Mesothelial cell of epicardium (in vitro differentiated cells): ENCODE results near the gene SKOR1. TPM values are rescaled to one million over a fixed set of nuclear protein-coding genes. Genes with fewer than 3 reads are reported as not detected.

ENCODE experiments used
- DNase-seq, 2 experiments: peaks; one replicate each; pipeline ENCODE4 v3.0.0; 2021; ENCODE audit warnings: low spot score in 2 of 2; ENCODE audit not compliant: unreplicated experiment in 2 of 2
- H3K27ac Mint-ChIP-seq: 2 replicates; pipeline ENCODE4 v1.8.0; 2021; ENCODE audit warnings: mixed read lengths
- H3K27me3 Mint-ChIP-seq: 2 replicates; pipeline ENCODE4 v1.8.0; 2021; ENCODE audit warnings: low read depth, mixed read lengths
- H3K36me3 Mint-ChIP-seq: 2 replicates; pipeline ENCODE4 v1.8.0; 2021; ENCODE audit warnings: mixed read lengths
- H3K4me1 Mint-ChIP-seq: 2 replicates; pipeline ENCODE4 v1.8.0; 2021; ENCODE audit warnings: mixed read lengths
- H3K4me3 Mint-ChIP-seq: 2 replicates; pipeline ENCODE4 v1.8.0; 2021; ENCODE audit warnings: mild to moderate bottlenecking, moderate library complexity, mixed read lengths
- H3K9me3 Mint-ChIP-seq: 2 replicates; pipeline ENCODE4 v1.8.0; 2021; ENCODE audit warnings: mixed read lengths
- total RNA-seq: library from RNA; stranded (reverse); gene quantifications from 3 replicates; pipeline ENCODE4 v1.2.1, GENCODE V29; 2021
- TF ChIP-seq, protein P1 (sequence below): fragments of 200-600 bp; sonication (generic); IDR thresholded peaks from one replicate; pipeline ENCODE4 v1.5.0; 2021; ENCODE audit warnings: antibody characterized with exemption; ENCODE audit not compliant: unreplicated experiment

SKOR1 gene
- total RNA-seq, 1 donor from 2014 or later = 1.1 TPM

DNA sequence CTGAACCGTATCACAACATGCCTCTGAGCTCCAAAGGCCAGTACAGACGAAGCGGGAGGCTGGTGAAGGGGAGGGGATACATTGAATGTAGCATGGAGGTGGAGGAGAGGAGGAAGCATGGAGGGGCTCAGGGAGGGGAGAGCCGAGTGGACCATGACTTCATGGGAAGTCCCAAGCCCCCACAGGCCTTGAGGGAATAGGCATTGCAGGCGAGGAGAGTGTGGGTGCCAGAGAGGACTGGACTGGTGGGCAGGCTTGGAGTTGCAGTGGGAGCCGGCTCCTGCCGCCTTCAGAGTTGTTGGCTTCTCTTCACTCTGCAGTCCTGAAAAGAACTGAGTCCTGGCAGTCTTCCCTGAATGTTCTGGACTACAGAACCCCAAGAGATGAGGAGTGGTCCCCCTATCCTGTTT, 17.8 kb downstream of the SKOR1 start:
- DNase-seq = no peak
- peak overlapping the region; percentile 97 for H3K27ac Mint-ChIP-seq
- TF ChIP-seq, protein P1, sequence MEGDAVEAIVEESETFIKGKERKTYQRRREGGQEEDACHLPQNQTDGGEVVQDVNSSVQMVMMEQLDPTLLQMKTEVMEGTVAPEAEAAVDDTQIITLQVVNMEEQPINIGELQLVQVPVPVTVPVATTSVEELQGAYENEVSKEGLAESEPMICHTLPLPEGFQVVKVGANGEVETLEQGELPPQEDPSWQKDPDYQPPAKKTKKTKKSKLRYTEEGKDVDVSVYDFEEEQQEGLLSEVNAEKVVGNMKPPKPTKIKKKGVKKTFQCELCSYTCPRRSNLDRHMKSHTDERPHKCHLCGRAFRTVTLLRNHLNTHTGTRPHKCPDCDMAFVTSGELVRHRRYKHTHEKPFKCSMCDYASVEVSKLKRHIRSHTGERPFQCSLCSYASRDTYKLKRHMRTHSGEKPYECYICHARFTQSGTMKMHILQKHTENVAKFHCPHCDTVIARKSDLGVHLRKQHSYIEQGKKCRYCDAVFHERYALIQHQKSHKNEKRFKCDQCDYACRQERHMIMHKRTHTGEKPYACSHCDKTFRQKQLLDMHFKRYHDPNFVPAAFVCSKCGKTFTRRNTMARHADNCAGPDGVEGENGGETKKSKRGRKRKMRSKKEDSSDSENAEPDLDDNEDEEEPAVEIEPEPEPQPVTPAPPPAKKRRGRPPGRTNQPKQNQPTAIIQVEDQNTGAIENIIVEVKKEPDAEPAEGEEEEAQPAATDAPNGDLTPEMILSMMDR = no peak
- no peaks in the 10 kb centered on the region for H3K36me3 Mint-ChIP-seq
- H3K4me3 Mint-ChIP-seq = peak overlapping the region; percentile 13
- H3K9me3 Mint-ChIP-seq = no peaks in the 10 kb centered on the region
- peaks cover 71% of the 10 kb centered on the region for H3K4me1 Mint-ChIP-seq
- H3K27me3 Mint-ChIP-seq = peaks cover 3% of the 10 kb centered on the region

DNA sequence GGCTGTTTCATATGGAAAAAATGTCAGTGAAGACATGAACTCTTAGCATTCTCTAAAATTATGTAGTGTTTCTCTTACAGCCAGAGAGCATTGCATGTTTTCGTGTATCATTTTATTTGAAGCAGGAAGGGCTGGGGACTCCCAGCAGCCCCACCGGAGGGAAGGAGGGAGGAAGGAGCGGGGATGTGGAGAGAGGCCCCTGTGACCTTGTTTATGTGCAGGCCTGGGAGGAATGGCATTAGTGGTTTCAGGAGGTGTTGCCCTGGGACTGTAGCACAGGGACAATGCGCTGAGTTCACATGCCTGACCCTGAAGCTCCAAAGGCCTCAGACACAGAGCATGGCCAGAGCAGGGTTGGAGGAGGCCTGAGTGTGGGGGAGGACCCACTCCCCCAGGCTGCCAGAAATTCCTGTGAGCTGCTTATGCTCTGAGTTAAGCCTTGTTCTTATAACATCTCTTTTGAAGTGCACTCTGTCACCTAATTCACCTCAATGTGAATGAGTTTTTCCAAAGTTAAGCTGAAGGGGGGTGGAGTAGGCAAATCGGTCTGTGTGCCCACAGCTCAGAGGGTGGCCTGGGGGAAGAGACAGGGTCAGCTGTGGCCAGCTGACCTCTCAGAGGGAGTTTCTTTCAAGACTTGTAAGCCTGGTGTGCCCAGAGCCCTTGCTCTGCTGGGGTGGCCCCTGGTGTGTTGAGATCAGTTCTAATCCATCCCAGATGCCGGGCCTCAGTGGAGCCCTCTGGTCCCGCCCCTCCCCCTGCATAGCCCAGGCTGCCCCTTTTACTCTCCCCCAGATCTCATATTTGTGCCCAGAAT, 18.5 kb downstream of the SKOR1 start:
- H3K9me3 Mint-ChIP-seq = no peaks in the 10 kb centered on the region
- no peak overlapping the region for H3K4me3 Mint-ChIP-seq
- H3K4me1 Mint-ChIP-seq = peaks cover 65% of the 10 kb centered on the region
- TF ChIP-seq, protein P1 = no peak
- no peaks in the 10 kb centered on the region for H3K36me3 Mint-ChIP-seq
- peaks cover 3% of the 10 kb centered on the region for H3K27me3 Mint-ChIP-seq
- H3K27ac Mint-ChIP-seq = peak overlapping the region; percentile 97
- DNase-seq = no peak

DNA sequence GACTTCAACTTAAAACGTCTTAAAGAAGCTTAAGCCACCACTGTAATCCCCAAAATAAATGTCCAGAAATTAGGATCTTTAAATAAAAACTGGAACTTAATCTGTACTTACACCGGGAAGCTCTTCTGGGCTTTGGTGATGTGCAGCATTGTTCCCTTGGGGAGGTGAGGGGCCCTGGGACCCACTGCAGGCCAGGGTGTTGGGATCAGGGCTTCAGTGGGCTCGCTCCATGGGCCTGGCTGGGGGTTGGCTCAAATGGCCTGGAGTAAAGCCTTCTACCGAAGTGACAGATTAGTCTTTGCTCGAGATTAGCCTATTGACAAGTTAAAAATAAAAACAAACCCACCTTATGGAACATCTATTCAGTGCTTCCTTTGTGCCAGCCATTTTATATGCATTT, 20.7 kb downstream of the SKOR1 start:
- Mint-ChIP-seq H3K36me3 (no peaks in the 10 kb centered on the region), H3K27me3 (no peaks in the 10 kb centered on the region), H3K4me1 (peaks cover 68% of the 10 kb centered on the region), H3K27ac (no peak overlapping the region), H3K4me3 (no peak overlapping the region), H3K9me3 (no peaks in the 10 kb centered on the region)
- TF ChIP-seq, protein P1 = no peak
- no peak for DNase-seq

DNA sequence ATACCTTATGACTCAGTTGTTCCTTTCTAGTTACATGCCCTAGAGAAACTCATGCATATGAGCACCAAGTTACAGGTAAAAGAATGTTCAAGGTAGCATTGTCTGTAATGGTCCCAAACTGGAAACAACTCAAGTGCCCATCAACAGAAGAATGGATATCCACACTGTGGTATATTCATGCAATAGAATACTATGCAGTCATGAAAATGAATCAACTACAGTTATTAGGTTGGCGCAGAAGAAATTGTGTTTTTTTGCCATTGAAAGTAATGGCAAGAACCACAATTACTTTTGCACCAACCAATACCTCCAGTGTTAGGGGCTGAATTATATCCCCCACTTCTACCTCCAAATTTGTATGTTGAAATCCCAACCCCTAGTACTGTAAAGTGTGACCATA, 24.2 kb downstream of the SKOR1 start:
- H3K9me3 Mint-ChIP-seq = no peaks in the 10 kb centered on the region
- no peak for DNase-seq
- no peaks in the 10 kb centered on the region for H3K36me3 Mint-ChIP-seq
- H3K4me3 Mint-ChIP-seq = no peak overlapping the region
- no peaks in the 10 kb centered on the region for H3K27me3 Mint-ChIP-seq
- H3K27ac Mint-ChIP-seq = no peak overlapping the region
- TF ChIP-seq, protein P1 = no peak
- H3K4me1 Mint-ChIP-seq = peaks cover 40% of the 10 kb centered on the region

DNA sequence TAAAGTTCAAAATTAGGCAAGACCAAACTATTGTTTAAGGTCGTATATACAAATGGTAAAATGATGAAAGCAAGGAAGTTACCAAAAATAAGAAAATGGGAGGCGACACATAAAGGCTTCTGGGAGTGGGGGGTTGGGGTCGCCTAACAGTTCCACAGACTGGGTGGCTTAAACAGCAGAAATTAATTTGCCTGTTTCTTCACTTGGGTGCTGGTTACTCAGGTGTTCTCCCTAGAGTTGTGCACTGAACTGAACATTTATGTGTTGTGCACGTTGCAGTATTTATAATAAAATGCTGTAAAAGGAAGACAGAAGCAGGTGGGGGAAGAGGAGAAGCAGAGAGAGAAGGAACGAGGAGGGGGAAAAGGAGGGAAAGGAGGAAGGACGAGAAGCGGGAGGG, 25.0 kb downstream of the SKOR1 start:
- no peak for DNase-seq
- H3K4me1 Mint-ChIP-seq = peaks cover 32% of the 10 kb centered on the region
- peak overlapping the region; percentile 71 for H3K27ac Mint-ChIP-seq
- no peaks in the 10 kb centered on the region for H3K36me3 Mint-ChIP-seq
- TF ChIP-seq, protein P1 = no peak
- H3K27me3 Mint-ChIP-seq = no peaks in the 10 kb centered on the region
- no peak overlapping the region for H3K4me3 Mint-ChIP-seq
- H3K9me3 Mint-ChIP-seq = no peaks in the 10 kb centered on the region
